Renal cortex interstitium (tissue), 3 donors: ENCODE data around the gene PTPA. TPM values are rescaled to one million over a fixed set of nuclear protein-coding genes. Genes with fewer than 3 reads are reported as not detected.

Source experiments
- polyA plus RNA-seq, 3 donors: library from polyadenylated mRNA; unstranded; fragments of 120-200 nt; gene quantifications; one replicate each; pipeline ENCODE4 v1.2.1, GENCODE V29; 2013; ENCODE audit not compliant: insufficient read length in 3 of 3

The PTPA gene
- polyA plus RNA-seq, 3 donors: 99.1 to 135 (median 119) TPM

Other genes with a start within 250 kb of the PTPA start
- 10 to 100 TPM; 14.5 to 27.9 (median 22.0) TPM for gene KYAT1, start 229.5 kb upstream of the PTPA start, polyA plus RNA-seq
- 10 to 100 TPM; 26.9 to 34.5 (median 28.0) TPM for gene LRRC8A, start 229.3 kb upstream of the PTPA start, polyA plus RNA-seq
- 10 to 100 TPM; 51.6 to 62.8 (median 56.2) TPM for gene PHYHD1, start 190.4 kb upstream of the PTPA start, polyA plus RNA-seq
- 10 to 100 TPM; 13.0 to 17.6 (median 14.2) TPM for gene DOLK, start 163.8 kb upstream of the PTPA start, polyA plus RNA-seq
- gene NUP188, start 163.7 kb upstream of the PTPA start, polyA plus RNA-seq: 10 to 100 TPM; 45.1 to 51.0 (median 46.6) TPM
- 100 to 1,000 TPM in 2 of 3 donors, 10 to 100 TPM in 1; 88.6 to 172 (median 117) TPM for gene SH3GLB2, start 83.1 kb upstream of the PTPA start, polyA plus RNA-seq
- gene MIGA2, start 74.8 kb upstream of the PTPA start, polyA plus RNA-seq: 10 to 100 TPM; 16.8 to 28.5 (median 21.2) TPM
- 10 to 100 TPM; 16.0 to 23.9 (median 19.3) TPM for gene DOLPP1, start 30.3 kb upstream of the PTPA start, polyA plus RNA-seq
- 10 to 100 TPM; 38.0 to 48.9 (median 45.9) TPM for gene CRAT, start 622 bp upstream of the PTPA start, polyA plus RNA-seq
- gene IER5L, start 66.8 kb downstream of the PTPA start, polyA plus RNA-seq: 10 to 100 TPM in 2 of 3 donors, 1 to 10 TPM in 1; 7.8 to 15.5 (median 14.6) TPM